K562 (cell line): ENCODE results near the gene COL4A4. TPM values are rescaled to one million over a fixed set of nuclear protein-coding genes. Genes with fewer than 3 reads are reported as not detected.

Source experiments
- ATAC-seq: fragments of 200-7000 bp; cut with Tn5 transposase; 3 replicates; pipeline ENCODE4 v1.9.1; 2020; ENCODE audit warnings: moderate library complexity
- BruUV-seq: library from RNA; stranded (reverse); fragments of 400-500 nt; replicated peaks from 2 replicates; lab custom pipeline; 2021; lab: Mats Ljungman, UMichigan
- CTCF ChIA-PET: fragments of 300-600 bp; formaldehyde crosslinking; extraction: SDS; loops from one replicate; lab custom pipeline; 2021; ENCODE audit warnings: low intra/inter-chr PET ratio; lab: Yijun Ruan, JAX
- POLR2A ChIA-PET: fragments of 300-600, 350-650 bp; sonication (Branson Sonifier 250); formaldehyde crosslinking; extraction: SDS; loops from one replicate; lab custom pipeline; 2021; ENCODE audit warnings: antibody characterized with exemption, inconsistent platforms; lab: Yijun Ruan, JAX
- DNase-seq, 4 experiments: peaks; one replicate each; pipeline versions ENCODE4 v3.0.0 to v3.0.0-alpha.2; 2011 to 2018; ENCODE audit warnings: low spot score in 3 of 4, mixed read lengths in 3 of 4; ENCODE audit errors: extremely low read depth in 1 of 4
- FAIRE-seq: peaks from 2 replicates; lab custom pipeline; 2011; peaks lifted over from hg19 to GRCh38; lab: Jason Lieb, UNC
- H2AFZ ChIP-seq: 2 replicates; pipeline ENCODE4 v1.6.0; 2011; ENCODE audit warnings: low read depth, low read length, control low read depth, inconsistent platforms
- H3K27ac ChIP-seq: fragments of 200-600 bp; 3 replicates; pipeline ENCODE4 v1.8.0; 2011; ENCODE audit warnings: low read depth, mild to moderate bottlenecking, control low read depth, inconsistent platforms, low read length, moderate library complexity, mixed read lengths; ENCODE audit errors: extremely low read depth
- H3K27me3 ChIP-seq, 2 experiments: fragments of 300-600 bp in 1 of 2; 2 replicates in 1 of 2; 3 replicates in 1 of 2; pipeline versions ENCODE4 v1.6.0 to v1.8.0; 2011; ENCODE audit warnings: inconsistent platforms in 2 of 2, low read length in 2 of 2, mild to moderate bottlenecking in 1 of 2, mixed read lengths in 1 of 2, moderate library complexity in 1 of 2; ENCODE audit not compliant: control insufficient read depth in 2 of 2, insufficient read depth in 2 of 2
- H3K36me3 ChIP-seq: fragments of 300-600 bp; 3 replicates; pipeline ENCODE4 v1.8.0; 2011; ENCODE audit warnings: mild to moderate bottlenecking, low read length, inconsistent platforms; ENCODE audit not compliant: control insufficient read depth, insufficient read depth
- H3K4me1 ChIP-seq, 2 experiments: fragments of 200-600 bp in 1 of 2; replicated peaks in 1 of 2; 2 replicates in 1 of 2; 3 replicates in 1 of 2; pipeline versions ENCODE4 v1.5.1 to v1.8.0; 2011; ENCODE audit warnings: inconsistent platforms in 2 of 2, low read length in 2 of 2, mild to moderate bottlenecking in 1 of 2, mixed read lengths in 1 of 2, moderate library complexity in 1 of 2; ENCODE audit not compliant: control insufficient read depth in 2 of 2, insufficient read depth in 2 of 2
- H3K4me2 ChIP-seq: 2 replicates; pipeline ENCODE4 v1.6.1; 2011; ENCODE audit warnings: low read length, control low read depth, inconsistent platforms, mixed read lengths; ENCODE audit not compliant: insufficient read depth
- H3K4me3 ChIP-seq: fragments of 200-600 bp; sonication (generic), shearing (Covaris generic); 2 replicates; pipeline ENCODE4 v1.5.1; 2016; ENCODE audit warnings: control low read depth, inconsistent platforms
- H3K79me2 ChIP-seq: fragments of 200-600 bp; 3 replicates; pipeline ENCODE4 v1.8.0; 2011; ENCODE audit warnings: low read length, inconsistent platforms; ENCODE audit not compliant: control insufficient read depth, insufficient read depth
- H3K9ac ChIP-seq, 2 experiments: 2 replicates each; pipeline versions ENCODE4 v1.6.0 to v1.6.1; 2011; ENCODE audit warnings: low read depth in 2 of 2, low read length in 2 of 2, control low read depth in 1 of 2, inconsistent platforms in 1 of 2, mild to moderate bottlenecking in 1 of 2, mixed read lengths in 1 of 2; ENCODE audit not compliant: insufficient read depth in 1 of 2
- H3K9me1 ChIP-seq: one replicate; pipeline ENCODE4 v1.6.0; 2011; ENCODE audit warnings: inconsistent platforms, mild to moderate bottlenecking, low read length, moderate library complexity; ENCODE audit not compliant: control insufficient read depth, insufficient read depth
- H3K9me3 ChIP-seq: replicated peaks from 2 replicates; pipeline ENCODE4 v1.5.1; 2011; ENCODE audit warnings: low read depth, low read length, inconsistent platforms; ENCODE audit not compliant: control insufficient read depth, insufficient read depth
- H4K20me1 ChIP-seq: replicated peaks from 2 replicates; pipeline ENCODE4 v1.6.1; 2011; ENCODE audit warnings: low read length, inconsistent platforms, mixed read lengths; ENCODE audit not compliant: control insufficient read depth, insufficient read depth
- ARHGAP35 ChIP-seq: fragments of 450-650 bp; IDR thresholded peaks from 2 replicates; pipeline ENCODE4 v1.6.1; 2018; ENCODE audit not compliant: partially characterized antibody
- CBX1 ChIP-seq: sonication (generic); IDR thresholded peaks from 2 replicates; pipeline ENCODE4 v1.6.1; 2016; ENCODE audit warnings: antibody characterized with exemption, low read depth, mild to moderate bottlenecking
- FOSL1 ChIP-seq: fragments of 200-800 bp; sonication (Bioruptor generic); conservative IDR thresholded peaks from 2 replicates; pipeline ENCODE4 v1.6.1; 2016; ENCODE audit warnings: missing genetic modification characterization, missing compliant biosample characterization
- MEIS2 ChIP-seq: fragments of 450-650 bp; IDR thresholded peaks from 2 replicates; pipeline ENCODE4 v1.6.1; 2014; ENCODE audit warnings: mild to moderate bottlenecking; ENCODE audit not compliant: partially characterized antibody
- PHF8 ChIP-seq: fragments of 200-600 bp; sonication (generic); IDR thresholded peaks from 2 replicates; pipeline ENCODE4 v1.6.1; 2012; ENCODE audit warnings: mixed run types, mild to moderate bottlenecking, inconsistent platforms, low read length, moderate library complexity, borderline replicate concordance
- SMARCA4 ChIP-seq: fragments of 450-650 bp; IDR thresholded peaks from 2 replicates; pipeline ENCODE4 v1.6.1; 2016
- TEAD2 ChIP-seq: fragments of 450-650 bp; IDR thresholded peaks from 2 replicates; pipeline ENCODE4 v1.6.1; 2016; ENCODE audit warnings: missing genetic modification characterization, control low read depth, missing compliant biosample characterization
- TEAD4 ChIP-seq, 2 experiments: sonication (generic) in 1 of 2; formaldehyde crosslinking in 1 of 2; IDR thresholded peaks; 2 replicates each; pipeline versions ENCODE4 v1.6.1 to v1.8.0; 2012 to 2022; ENCODE audit warnings: borderline replicate concordance in 1 of 2, inconsistent platforms in 1 of 2, low read length in 1 of 2, mild to moderate bottlenecking in 1 of 2, missing genetic modification reagents in 1 of 2
- ZNF253 ChIP-seq: fragments of 250-450 bp; sonication (Bioruptor Pico); conservative IDR thresholded peaks from 2 replicates; pipeline ENCODE4 v1.6.1; 2021; ENCODE audit warnings: mild to moderate bottlenecking
- ZNF384 ChIP-seq: IDR thresholded peaks from 2 replicates; pipeline ENCODE4 v1.6.1; 2012; ENCODE audit warnings: low read depth, low read length, improper control_type of control experiment
- ZNF551 ChIP-seq: fragments of 250-450 bp; sonication (Bioruptor Pico); IDR thresholded peaks from 2 replicates; pipeline ENCODE4 v1.5.0; 2021; ENCODE audit warnings: mild to moderate bottlenecking, moderate library complexity
- WGBS: fragments of 100-300 bp; shearing (Covaris generic); methylation state at CpG from one replicate; pipeline ENCODE4 v1.1.6; 2016; ENCODE audit warnings: low coverage, mixed read lengths; ENCODE audit not compliant: insufficient coverage; ENCODE audit errors: missing lambda C conversion rate; 5-methylcytosine and 5-hydroxymethylcytosine counted together
- in situ Hi-C: fragments of 300-500 bp; cut with MboI; formaldehyde crosslinking; loops from 4 replicates; pipeline ENCODE4 v1.15.0; 2018; ENCODE audit warnings: inconsistent platforms, mixed read lengths
- intact Hi-C: fragments of 100-400 bp; cut with micrococcal nuclease; formaldehyde crosslinking; loops from 2 replicates; pipeline ENCODE4 v1.14.2; 2022
- polyA plus RNA-seq, 8 experiments: library from polyadenylated mRNA; depleted of rRNA in 4 of 8; stranded (reverse) in 5 of 8; unstranded in 3 of 8; fragments of >200 nt; fragmentation: Nextera tagmentation in 2 of 8; fragmentation: Illumina TruSeq in 1 of 8; extraction: Ambion mirVana in 2 of 8; extraction: Trizol in 1 of 8; gene quantifications; 2 replicates each; pipeline versions ENCODE4 v1.2.1 to v1.2.3, GENCODE V29; 2011 to 2014; ENCODE audit warnings: inconsistent platforms in 1 of 8, missing spikeins in 1 of 8
- total RNA-seq, 7 experiments: library from RNA; depleted of rRNA in 6 of 7; stranded (reverse); fragments of >200 nt in 6 of 7; fragmentation: Illumina TruSeq in 2 of 7; extraction: Trizol in 2 of 7; gene quantifications; 2 replicates each; pipeline versions ENCODE4 v1.2.1 to v1.2.3, GENCODE V29; 2011 to 2021; ENCODE audit warnings: low replicate concordance in 1 of 7
- TF ChIP-seq, protein P1 (sequence below), 2 experiments: fragments of 450-650 bp; formaldehyde crosslinking in 1 of 2; IDR thresholded peaks; 2 replicates each; pipeline versions ENCODE4 v1.4.0 to v1.6.1; 2014 to 2020; ENCODE audit warnings: mild to moderate bottlenecking in 2 of 2, borderline replicate concordance in 1 of 2, low read depth in 1 of 2
- TF ChIP-seq, protein P2 (sequence below): sonication (generic); formaldehyde crosslinking; IDR thresholded peaks from 2 replicates; pipeline ENCODE4 v1.8.1; 2023; ENCODE audit warnings: mild to moderate bottlenecking, missing genetic modification reagents

Gene COL4A4
- total and polyA plus RNA-seq, 9 of the 15 experiments (the other 6 are each of a cell fraction or from before 2014, with no cell fraction given) = under 0.01 to 0.01 TPM; not detected in 7

- ATAC-seq = peak; percentile 50
- 6% methylated on average over 2 of the region's 2 CpGs for WGBS
- no peak for TF ChIP-seq PHF8
- peak; percentile 50; the same call in 1 of the 2 replicates for TF ChIP-seq SMARCA4
- TF ChIP-seq, protein P1, sequence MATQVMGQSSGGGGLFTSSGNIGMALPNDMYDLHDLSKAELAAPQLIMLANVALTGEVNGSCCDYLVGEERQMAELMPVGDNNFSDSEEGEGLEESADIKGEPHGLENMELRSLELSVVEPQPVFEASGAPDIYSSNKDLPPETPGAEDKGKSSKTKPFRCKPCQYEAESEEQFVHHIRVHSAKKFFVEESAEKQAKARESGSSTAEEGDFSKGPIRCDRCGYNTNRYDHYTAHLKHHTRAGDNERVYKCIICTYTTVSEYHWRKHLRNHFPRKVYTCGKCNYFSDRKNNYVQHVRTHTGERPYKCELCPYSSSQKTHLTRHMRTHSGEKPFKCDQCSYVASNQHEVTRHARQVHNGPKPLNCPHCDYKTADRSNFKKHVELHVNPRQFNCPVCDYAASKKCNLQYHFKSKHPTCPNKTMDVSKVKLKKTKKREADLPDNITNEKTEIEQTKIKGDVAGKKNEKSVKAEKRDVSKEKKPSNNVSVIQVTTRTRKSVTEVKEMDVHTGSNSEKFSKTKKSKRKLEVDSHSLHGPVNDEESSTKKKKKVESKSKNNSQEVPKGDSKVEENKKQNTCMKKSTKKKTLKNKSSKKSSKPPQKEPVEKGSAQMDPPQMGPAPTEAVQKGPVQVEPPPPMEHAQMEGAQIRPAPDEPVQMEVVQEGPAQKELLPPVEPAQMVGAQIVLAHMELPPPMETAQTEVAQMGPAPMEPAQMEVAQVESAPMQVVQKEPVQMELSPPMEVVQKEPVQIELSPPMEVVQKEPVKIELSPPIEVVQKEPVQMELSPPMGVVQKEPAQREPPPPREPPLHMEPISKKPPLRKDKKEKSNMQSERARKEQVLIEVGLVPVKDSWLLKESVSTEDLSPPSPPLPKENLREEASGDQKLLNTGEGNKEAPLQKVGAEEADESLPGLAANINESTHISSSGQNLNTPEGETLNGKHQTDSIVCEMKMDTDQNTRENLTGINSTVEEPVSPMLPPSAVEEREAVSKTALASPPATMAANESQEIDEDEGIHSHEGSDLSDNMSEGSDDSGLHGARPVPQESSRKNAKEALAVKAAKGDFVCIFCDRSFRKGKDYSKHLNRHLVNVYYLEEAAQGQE (IDR thresholded peaks at IDR 0.05; ENCODE audit: borderline replicate concordance) = no peak
- TF ChIP-seq, protein P1 (CRISPR knock-in tag; IDR thresholded peaks at IDR 0.05; ENCODE audit: low read depth) = no peak
- 0 out of 2 replicates have a peak, but pooled peaks have one; percentile 23 for TF ChIP-seq TEAD4 (IDR thresholded peaks at IDR 0.05; ENCODE audit: low read length)
- TF ChIP-seq TEAD4 (CRISPR knock-in tag; IDR thresholded peaks at IDR 0.05; ENCODE audit: borderline replicate concordance) = no peak
- TF ChIP-seq ZNF551 (CRISPR knock-in tag) = no peak
- TF ChIP-seq ARHGAP35 = no peak
- TF ChIP-seq, protein P2, sequence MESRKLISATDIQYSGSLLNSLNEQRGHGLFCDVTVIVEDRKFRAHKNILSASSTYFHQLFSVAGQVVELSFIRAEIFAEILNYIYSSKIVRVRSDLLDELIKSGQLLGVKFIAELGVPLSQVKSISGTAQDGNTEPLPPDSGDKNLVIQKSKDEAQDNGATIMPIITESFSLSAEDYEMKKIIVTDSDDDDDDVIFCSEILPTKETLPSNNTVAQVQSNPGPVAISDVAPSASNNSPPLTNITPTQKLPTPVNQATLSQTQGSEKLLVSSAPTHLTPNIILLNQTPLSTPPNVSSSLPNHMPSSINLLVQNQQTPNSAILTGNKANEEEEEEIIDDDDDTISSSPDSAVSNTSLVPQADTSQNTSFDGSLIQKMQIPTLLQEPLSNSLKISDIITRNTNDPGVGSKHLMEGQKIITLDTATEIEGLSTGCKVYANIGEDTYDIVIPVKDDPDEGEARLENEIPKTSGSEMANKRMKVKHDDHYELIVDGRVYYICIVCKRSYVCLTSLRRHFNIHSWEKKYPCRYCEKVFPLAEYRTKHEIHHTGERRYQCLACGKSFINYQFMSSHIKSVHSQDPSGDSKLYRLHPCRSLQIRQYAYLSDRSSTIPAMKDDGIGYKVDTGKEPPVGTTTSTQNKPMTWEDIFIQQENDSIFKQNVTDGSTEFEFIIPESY (CRISPR knock-in tag) = no peak
- no peak for TF ChIP-seq ZNF253 (CRISPR knock-in tag)
- no peak for TF ChIP-seq CBX1
- TF ChIP-seq FOSL1 (tag) = peak; percentile 63
- TF ChIP-seq TEAD2 (tag) = no peak
- peak; percentile 82 for TF ChIP-seq ZNF384
- peak; percentile 55 for TF ChIP-seq MEIS2
These were observed 186.2 kb downstream of the COL4A4 start for GRCh38 chr2:226977775-226978190.

More at GRCh38 chr2:226977775-226978190, 186.2 kb downstream of the COL4A4 start:
- DNase-seq (peak; percentile 16 to 54 (median 32)), FAIRE-seq (peak; percentile 26)
- Histone ChIP-seq H3K4me1 (peaks cover 11 to 46% of the 10 kb centered on the region in 2 experiments), H2AFZ (no peak overlapping the region), H3K27ac (no peak overlapping the region), H3K9me3 (no peaks in the 10 kb centered on the region), H3K4me2 (no peak overlapping the region; the same call in 1 of the 2 replicates), H4K20me1 (no peaks in the 10 kb centered on the region), H3K36me3 (peaks cover 4% of the 10 kb centered on the region; the same call in 1 of the 3 replicates), H3K79me2 (peaks cover 6% of the 10 kb centered on the region; the same call in 1 of the 3 replicates), H3K9ac (no peak overlapping the region), H3K27me3 (no peaks in the 10 kb centered on the region), H3K9me1 (peaks cover 2% of the 10 kb centered on the region), H3K4me3 (no peak overlapping the region)
- BruUV-seq = no TSS peak
- ChIA-PET POLR2A (no interaction called here), CTCF (no interaction called here)
- intact Hi-C loops = no loop called here
- in situ Hi-C loops = no loop called here
